Activated T-cell treated with anti-CD3 and anti-CD28 coated beads, Interleukin-2, amount 50 U/mL, for 1 hour (primary cell): ENCODE data around the gene DYNC1H1.

ENCODE experiments used
- DNase-seq: peaks from one replicate; pipeline ENCODE4 v3.0.0-alpha.2; 2020

The DYNC1H1 gene

DNA sequence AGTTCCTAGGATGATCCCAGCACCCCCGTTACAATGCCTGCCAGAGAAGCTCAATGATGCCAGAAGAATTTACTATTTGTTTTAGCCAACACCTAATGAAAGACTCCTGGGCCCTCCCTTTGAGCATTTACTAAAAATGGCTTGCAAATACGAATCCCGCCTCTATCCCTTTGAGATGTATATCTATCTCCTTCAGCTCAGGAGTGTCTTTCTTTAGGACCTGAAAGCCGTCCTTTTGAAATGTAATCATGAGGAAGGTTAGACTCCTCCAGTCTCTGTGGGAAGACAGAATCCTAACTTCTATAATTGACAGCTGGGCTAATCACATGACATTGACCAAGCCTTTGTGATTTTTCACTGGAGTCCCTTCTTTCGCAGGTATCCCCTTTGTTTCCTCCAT lies 19.2 kb upstream of the DYNC1H1 start:
- DNase-seq, result no peak

DNA sequence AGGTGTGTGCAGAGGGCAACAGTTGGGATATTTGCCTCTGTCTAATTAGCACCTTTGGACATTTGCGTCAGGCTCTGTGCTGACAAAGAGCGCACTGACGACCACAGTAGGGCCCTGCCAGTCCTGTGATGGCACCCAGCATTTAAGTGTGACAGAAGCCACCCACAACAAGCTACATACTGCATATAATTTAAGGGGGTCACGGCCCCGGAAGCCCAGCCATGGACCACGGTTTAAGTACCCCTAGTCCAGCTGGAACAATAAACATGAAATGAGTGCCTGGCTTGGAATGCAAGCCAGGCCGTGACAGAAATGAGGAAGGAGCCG lies 16.8 kb upstream of the DYNC1H1 start:
- DNase-seq, result no peak

DNA sequence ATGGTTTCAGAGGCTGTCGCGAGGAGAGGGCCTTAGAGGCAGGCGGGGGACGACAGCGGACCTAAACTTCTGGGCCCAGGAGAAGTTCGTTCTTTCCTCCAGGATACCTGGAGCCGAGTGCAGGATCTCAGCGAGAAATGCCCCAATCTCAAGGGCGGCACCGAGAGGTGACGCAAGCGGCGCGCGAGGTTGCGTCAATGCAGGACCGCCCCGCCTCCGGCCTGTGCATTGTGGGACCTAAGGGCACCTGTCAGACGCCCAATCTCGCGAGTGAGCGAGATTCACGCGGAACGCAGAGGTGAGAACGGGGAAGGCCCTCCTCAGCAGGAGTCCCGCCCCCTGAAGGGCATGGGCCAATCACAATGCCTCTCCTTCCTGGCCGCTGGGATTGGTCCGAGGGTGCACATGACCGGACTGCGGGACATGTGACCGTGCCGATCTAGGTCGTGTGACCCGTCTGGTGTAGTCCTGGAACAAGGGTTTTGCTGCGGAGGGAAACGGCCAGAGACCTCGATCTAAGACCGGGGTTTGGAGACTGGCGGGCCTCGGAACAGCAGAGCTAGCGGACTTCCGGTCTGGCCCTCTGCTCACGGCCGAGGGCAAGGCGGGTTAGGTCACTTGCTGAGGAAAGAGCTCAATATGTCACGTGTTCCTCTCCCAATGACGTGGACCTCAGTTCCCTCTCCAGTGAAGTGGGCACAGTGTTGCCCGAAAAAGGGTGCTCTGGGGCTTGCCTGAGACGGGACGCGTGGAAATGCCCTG lies 16.3 kb upstream of the DYNC1H1 start:
- DNase-seq, result peak; percentile 99

DNA sequence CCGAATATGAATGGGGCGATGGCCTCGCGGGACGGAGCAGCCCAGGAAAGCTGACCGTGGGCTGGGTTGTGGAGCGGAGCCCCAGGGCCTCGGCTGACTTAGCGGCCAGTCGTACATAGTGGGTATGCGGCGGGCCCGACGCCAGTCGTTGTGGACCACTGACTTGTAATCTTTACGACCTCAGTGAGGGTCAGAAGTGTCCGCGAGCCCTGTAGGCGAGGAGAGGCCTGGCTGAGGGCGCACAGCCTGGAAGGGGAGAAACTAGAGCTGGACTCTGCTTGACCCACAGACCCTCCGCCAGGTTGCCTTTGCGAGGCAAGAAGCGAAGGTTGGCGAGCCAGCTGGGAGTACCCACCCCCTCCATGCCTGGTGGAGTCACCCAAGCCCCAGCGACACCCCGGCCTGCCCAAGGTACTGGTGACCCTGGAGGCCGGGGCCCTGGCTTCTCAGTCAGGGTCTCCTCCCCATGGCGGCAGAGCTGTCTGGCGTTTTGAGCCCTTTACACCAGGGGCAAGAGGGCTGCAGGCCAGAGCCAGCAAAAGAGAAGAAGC lies 15.6 kb upstream of the DYNC1H1 start:
- no peak for DNase-seq

DNA sequence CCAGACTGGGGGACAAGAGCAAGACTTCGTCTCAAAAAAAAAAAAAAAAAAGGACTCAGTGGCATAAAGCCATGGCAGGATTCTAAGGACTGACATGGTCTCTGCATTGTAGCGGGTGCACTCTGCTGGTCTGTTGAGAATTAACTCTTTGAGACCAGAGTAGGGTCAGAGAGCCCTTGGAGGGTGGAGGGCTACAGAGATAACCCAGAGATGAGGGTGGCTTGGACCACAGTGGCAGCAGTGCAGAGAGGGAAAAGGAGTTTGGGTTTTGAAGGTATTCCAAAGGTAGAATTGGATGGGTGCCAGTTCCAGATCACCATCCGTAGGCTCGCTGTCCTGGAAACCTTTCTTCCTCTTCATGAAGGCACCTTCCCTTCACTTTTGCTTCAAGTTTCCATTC lies 14.3 kb upstream of the DYNC1H1 start:
- no peak for DNase-seq

DNA sequence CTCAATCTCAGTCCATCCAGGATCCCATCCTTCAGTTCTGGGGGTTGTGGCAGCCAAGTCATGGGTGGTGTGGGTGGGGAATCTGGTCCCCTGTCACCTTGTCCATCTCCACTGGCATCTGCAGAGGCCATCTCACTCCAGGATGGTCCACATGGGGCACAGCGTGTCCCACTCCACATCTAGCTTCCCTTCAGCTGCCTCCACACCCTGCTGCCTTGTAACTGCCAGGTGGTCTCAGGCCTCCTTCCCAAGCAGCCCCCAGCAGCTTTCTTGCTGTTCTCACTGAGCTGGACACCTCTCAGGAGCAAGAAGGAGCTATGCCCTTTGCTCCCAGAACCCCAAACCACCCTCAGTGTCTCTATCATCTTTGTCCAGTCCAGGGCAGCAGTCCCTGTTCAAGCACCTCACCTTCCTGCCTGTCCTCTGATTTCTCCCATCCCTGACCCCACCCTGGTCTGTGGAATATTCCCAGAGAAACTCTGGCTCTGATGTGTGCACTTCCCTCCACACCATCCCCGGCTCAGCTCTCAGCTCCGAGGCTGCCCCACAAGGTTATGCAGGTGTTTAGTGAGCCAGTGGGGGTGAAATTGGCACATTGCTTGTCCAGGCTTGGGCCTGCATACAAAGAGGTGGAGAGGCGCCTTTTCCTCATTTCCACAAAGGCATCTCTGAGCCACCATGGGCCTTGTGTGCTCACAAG lies 13.7 kb upstream of the DYNC1H1 start:
- DNase-seq, result no peak

DNA sequence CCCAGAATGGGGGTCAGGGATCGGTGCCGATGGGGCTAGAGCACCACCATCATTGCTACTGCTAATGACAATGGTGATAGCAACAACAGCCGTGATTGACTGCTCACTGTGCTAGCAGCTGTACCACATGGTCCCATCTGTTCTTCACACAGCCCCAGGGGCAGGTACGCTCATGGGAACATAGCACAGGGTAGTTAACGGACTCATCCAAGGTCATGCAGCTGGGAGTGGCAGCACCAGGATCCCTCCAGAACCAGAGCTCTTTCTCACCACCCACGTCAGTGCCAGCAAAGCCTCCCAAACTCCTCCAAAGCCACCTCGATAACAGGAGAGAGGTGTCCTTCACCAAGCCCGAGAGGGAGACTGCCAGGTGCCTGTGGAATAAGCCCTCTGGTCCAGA lies 11.2 kb upstream of the DYNC1H1 start:
- DNase-seq, result no peak

DNA sequence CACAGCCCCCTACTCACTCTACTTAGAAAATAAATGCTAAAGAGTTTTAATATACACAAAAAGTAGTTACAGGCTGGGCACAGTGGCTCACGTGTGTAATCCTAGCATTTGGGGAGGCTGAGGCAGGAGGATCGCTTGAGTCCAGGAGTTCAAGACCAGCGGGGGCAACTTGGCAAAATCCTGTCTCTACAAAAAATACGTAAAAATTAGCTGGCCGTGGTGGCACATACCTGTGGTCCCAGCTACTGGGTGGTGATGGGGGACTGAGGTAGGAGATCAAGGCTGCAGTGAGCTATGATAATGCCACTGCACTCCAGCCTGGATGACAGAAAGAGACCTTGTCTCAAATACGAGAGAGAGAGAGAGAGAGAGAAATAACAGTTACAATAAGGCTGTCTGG lies 9.9 kb upstream of the DYNC1H1 start:
- no peak for DNase-seq

DNA sequence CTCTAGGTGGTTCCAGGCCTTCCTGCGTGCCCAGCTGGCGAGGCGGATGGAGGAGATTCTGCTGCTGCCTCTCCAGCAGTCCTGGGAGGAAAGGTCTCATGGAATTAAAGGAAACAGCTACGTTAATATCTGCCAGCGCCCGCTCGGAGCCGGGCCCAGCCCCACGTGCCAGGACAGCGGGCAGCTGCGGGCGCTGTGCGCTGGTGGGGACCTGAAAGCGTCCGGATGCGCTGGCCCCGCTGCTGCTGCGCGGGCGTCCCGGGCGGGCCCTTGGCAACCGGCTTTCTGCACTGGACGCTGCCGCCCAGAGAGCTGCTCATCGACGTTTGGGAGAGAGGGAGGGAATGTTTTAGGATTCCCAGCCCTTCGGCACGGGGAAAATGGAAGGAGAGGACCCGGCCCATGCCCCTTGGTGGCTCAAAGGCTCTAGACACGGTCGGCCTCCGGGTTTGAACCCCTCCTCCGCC lies 8.6 kb upstream of the DYNC1H1 start:
- no peak for DNase-seq

DNA sequence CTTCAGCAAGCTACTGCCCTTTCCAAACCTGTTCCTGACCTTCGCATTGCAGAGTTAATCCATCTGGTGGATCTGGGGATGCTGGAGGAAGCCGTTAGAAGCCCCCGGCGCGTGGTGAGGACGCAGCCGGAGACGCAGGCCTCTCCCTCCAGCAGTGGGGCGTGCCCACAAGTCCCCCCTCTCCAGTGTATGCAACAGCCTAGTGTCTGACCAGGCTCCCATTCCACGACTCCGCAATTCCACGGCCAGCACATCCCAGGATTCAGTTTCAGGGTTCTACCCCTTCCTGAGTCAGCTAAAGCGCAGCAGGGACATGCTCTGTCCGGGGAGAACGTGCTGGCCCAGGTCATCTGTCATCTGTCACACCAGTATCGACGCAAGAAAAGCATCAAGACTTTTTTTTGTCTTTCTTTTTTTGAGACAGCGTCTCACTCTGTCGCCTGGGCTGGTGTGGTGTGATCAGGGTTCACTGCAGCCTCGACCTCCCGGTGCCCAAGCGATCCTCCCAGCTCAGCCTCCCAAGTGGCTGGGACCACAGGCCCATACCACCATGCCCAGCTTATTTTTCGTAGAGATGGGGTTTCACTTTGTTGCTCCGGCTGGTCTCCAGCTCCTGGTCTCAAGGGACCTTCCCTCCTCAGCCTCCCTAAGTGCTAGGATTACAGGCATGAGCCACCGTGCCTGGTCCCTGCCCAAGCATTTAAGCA lies 8.0 kb upstream of the DYNC1H1 start:
- no peak for DNase-seq

DNA sequence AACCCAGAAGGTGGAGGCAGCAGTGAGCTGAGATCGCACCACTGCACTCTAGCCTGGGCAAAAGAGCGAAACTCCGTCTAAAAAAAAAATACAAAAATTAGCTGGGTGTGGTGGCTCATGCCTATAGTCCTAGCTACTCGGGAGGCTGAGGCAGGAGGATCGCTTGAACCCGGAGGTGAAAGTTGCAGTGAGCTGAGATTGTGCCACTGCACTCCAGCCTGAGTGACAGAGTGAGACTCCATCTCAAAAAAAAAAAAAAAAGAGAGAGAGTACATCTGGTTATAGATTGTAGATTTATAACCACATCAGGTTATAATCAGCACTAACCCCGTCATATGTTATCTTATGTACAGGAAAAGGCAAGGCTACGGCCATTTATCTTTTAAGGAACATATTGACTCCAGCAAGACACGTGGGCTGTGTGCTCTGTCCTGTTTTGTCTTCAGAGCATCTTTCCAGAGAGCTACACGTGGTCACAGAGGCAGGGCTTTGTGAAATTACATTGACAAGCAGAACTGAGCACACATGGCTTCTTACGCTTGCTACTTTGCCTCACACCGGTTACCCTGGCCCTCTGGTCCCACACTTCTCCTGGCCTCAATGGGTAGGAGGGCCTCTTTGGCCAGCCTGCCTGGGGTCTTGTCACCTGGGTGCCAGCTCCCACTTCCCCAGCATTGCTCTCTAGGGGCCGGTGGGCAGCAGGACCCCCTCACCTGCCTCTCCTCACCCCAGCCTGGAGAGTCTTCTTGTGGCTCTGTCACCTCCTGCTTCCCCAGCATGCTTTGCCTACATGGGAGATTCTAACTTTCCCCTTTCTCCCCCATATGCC lies 6.8 kb upstream of the DYNC1H1 start:
- no peak for DNase-seq

DNA sequence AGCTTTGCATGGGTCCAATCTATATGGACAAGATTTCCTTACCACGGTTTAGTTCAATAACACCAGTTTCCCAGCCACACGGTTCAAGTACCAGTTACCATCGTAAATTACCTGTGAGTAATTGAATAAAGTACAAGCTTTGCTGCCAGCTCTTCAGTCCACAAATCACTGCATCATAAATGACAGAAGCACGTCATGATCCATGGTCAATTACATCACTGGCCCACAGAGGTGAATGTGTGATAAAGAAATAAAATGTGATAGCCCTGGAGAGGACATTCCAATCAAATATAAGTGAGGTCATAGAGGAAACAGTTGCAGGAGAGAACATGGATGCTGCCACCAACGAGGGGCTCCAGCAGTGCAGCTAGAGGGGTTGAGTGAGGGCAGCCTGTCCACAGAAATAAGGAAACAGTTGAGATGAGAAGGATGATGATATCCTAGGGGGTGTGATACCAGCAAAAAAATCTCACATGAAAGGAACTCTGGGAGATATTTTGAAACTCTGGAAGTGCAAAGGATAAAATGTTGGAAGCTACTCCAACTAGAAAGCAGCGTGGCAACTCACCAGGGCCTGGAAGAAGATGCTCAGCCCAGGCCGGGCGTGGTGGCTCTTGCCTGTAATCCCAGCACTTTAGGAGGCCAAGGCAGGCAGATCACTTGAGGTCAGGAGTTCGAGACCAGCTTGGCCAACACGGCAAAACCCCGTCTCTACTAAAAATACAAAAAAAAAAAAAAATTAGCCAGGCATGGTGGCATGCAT lies 5.8 kb upstream of the DYNC1H1 start:
- no peak for DNase-seq

DNA sequence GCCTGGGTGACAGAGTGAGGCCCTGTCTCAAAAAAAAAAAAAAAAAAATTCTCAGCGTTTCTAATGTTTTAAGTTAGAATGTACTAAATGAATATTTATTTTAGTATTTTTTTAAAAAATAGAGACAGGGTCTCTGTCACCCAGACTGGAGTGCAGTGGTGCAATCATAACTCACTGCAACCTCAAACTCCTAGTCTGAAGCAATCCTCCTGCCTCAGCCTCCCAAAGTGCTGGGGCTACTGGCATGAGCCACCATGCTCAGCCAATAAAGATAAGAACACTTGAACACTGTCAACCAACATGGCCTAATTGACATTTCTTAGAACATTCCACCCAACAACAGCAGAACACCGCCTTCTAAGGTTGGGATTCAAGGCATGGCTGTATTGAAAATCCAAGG lies 5.1 kb upstream of the DYNC1H1 start:
- DNase-seq, result no peak

DNA sequence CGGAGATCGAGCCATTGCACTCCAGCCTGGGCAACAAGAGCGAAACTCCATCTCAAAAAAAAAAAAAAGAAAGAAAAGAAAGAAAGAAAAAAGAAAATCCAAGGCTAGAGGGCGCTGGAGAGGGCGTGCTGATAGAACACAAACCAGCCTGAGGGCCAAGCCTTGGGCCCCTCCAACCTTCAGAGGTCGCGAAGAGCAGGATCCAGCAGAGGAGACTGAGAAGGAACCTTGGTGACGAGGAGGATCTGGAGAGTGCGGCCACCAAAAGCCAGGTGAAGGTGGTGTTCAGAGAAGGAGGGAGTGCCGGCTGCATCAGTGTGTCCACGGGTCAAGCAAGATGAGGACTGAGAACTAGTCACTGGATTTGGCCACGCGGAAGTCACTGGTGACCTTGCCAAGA lies 4.1 kb upstream of the DYNC1H1 start:
- no peak for DNase-seq

DNA sequence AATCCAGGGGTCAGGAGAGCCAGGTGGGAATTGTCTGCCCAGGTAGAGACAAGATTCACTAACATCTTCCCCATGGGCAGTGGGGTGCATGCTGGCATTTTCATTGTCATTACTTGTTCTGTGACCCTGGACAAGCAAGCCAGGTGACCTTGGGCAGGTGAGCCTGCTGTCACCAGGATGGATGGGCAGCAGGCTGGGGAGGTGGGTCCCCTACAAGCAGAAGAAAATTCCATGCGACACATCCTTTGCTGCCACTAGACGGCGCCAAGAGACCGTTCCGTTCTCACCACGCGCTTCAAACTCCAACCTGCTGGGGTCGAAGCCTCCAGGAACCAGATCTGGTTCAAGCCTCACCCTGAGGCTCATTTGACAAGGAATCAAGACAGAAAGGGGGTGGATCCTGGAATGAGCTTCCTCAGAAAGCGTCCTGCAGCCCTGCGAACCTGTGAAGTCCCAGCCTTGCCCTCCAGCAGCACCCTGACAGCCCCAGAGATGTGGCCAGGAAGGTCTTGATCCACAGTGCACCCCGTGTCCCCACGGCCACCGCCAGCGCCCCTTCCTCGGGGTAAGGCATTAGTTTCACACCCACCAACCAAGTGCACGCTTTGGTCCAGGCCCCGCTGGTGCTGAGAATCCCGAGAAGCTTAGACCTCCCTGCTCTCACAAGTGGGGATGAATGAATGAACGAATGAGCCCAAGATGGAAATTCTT lies 3.2 kb upstream of the DYNC1H1 start:
- peak; percentile 76 for DNase-seq

DNA sequence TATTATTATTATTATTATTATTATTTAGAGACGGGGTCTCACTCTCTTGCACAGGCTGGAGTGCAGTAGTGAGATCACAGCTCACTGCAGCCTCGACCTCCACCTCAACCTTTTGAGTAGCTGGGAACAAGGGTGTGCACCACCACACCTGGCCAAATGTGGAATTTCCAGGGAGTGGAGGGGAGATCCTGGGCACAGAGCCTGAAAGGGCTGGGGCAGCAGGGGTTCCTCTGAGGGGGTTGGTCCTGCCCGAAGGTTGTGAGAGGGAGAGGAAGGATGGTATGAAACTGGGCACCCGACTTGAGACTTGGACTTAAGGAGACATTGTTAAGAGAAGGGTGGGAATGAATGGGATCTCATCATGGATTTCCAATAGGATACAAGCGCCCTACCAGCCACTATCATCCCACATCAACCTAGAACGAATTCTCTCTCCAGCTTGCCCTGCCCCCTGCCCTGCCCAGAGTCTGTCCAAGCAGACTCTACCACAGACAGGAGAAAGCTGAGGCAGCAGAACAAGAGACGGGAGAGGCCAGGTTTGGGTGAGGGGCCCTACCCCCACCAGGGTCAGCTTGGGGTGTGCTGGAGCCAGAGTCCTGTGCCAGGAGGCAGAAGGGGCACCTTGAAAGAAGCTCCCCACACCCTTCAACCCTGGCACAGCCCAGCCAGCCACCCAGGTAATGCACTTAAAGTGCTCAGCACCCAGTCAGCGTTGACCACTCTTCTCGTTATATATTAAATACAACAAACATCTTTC lies 2.4 kb upstream of the DYNC1H1 start:
- no peak for DNase-seq

DNA sequence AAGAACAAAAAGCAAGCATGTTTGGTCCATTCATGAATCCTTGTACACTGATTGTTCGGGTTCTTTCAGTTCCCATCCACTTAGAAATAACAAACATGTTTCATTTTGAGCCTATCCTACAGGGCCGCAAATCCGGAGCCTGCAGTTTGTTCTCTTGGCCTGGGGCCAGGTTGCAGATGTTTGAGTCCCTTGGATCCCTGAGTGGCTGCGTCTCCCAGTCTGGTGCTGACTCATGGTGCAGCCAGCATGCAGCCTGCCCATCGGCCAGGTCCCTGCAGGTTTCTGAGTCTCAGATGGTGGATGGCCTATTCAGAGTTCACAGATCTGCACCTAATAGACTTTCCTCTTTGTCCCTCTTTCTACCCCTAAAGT lies 1.9 kb upstream of the DYNC1H1 start:
- DNase-seq, result no peak

DNA sequence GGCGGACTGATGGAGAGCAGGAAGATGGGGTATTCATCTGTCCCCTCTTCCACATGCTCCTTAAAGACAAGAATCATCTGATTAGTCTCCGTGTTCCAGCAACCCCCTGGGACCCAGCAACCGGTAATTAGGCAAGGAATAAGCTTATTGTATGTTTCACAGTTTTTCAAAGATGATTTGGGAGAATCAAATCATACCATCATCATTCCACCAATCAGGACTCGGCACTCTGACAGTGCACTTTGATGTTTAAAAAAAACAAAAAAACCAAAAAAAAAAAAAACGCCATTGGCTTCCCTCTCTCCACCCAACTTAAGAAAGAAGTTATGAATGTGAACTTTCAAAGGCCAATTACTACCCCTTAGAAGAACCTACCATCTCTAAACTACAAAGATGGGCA lies 1.3 kb upstream of the DYNC1H1 start:
- DNase-seq, result no peak

DNA sequence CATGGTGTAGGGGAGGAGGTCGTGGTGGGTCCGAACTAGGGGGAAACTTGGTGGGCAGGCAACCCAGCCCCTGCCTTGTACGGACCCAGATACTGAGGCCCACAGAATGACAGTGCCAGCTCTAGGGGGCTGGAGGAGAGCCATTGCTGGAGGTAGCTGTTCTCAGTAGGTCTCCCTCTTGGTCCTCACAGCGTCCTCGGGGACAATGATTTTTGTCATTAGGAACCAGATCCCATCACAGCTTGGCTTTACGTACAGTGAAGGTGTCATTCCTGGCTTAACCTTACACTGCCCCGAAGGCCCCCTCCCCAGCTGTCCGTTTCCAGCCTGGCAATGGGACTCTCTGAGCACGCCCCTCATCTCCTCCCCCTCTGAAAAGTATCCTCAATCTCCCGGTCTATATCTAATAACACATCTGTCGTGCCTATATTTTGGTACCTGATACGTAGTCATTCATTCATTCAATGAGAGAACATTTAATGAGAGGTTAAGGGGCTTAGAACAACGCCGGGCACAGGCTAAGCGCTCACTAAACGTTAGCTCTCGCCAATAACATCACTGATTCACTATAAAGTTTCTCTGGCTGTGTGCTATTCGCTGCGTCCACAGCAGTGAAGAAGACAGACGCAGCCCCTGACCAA lies 597 bp upstream of the DYNC1H1 start:
- no peak for DNase-seq

DNA sequence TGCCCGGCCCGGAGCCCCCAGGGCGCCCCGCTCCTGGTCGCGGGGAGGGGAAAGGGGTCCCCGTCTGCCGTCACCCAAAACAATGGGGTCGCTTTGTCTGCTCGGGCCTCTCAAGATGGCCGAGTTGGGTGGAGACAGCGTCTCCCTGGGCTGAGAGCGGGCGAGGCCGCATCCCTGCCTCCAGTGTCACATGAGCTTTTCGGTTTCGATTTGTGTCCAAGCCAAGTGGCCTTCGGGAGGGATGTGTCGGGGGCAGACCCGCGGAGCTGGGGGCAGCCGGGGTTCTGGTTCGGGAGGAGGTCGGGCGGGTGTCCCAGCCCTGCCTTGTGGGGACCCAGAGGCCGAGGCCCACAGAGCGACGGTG lies 790 bp downstream of the DYNC1H1 start:
- DNase-seq, result peak; percentile 70
